Naive thymus-derived CD8-positive, alpha-beta T cell (primary cell): ENCODE measurements around the gene CCNI2. TPM values are rescaled to one million over a fixed set of nuclear protein-coding genes. Genes with fewer than 3 reads are reported as not detected.

Source experiments
- ATAC-seq, 2 donors: fragments of 150-1000 bp; cut with Tn5 transposase in 1 of 2; sonication (Bioruptor Pico), chemical (Tn5 transposase) in 1 of 2; 1 replicate in 1 of 2; 2 replicates in 1 of 2; pipeline ENCODE4 v1.10.0; 2021; ENCODE audit warnings: mild to moderate bottlenecking in 2 of 2, moderate library complexity in 2 of 2
- POLR2A ChIA-PET: fragments of 350-600 bp; sonication (Branson Sonifier 250); formaldehyde crosslinking; loops from one replicate; lab custom pipeline; 2021; ENCODE audit warnings: antibody characterized with exemption; lab: Charles Lee
- DNase-seq, 10 donors: peaks; one replicate each; pipeline versions ENCODE4 v3.0.0 to v3.0.0-alpha.2; 2020 to 2022
- H3K27ac Mint-ChIP-seq, 10 donors: one replicate each; pipeline ENCODE4 v1.8.0; 2020 to 2022; ENCODE audit warnings: mild to moderate bottlenecking in 10 of 10, mixed read lengths in 10 of 10, moderate library complexity in 4 of 10, inconsistent platforms in 1 of 10
- H3K27me3 Mint-ChIP-seq, 5 donors: one replicate each; pipeline ENCODE4 v1.8.0; 2021 to 2022; ENCODE audit warnings: mixed read lengths in 5 of 5
- H3K36me3 Mint-ChIP-seq, 3 donors: one replicate each; pipeline ENCODE4 v1.8.0; 2020 to 2022; ENCODE audit warnings: mixed read lengths in 3 of 3, mild to moderate bottlenecking in 2 of 3, inconsistent platforms in 1 of 3
- H3K4me1 Mint-ChIP-seq, 4 donors: one replicate each; pipeline ENCODE4 v1.8.0; 2021 to 2022; ENCODE audit warnings: mixed read lengths in 4 of 4
- H3K4me3 Mint-ChIP-seq, 10 donors: one replicate each; pipeline ENCODE4 v1.8.0; 2020 to 2022; ENCODE audit warnings: mild to moderate bottlenecking in 10 of 10, mixed read lengths in 10 of 10, moderate library complexity in 6 of 10, inconsistent platforms in 1 of 10
- H3K9me3 Mint-ChIP-seq, 9 donors: one replicate each; pipeline ENCODE4 v1.8.0; 2020 to 2022; ENCODE audit warnings: mixed read lengths in 9 of 9, mild to moderate bottlenecking in 3 of 9, inconsistent platforms in 1 of 9, moderate library complexity in 1 of 9
- polyA plus RNA-seq, 3 donors: library from polyadenylated mRNA; unstranded; fragments of 300-500 nt; fragmentation: Illumina TruSeq; gene quantifications; one replicate each; pipeline ENCODE4 v1.2.3, GENCODE V29; 2021
- total RNA-seq, 8 experiments: library from RNA in 2 of 8; stranded (reverse) in 2 of 8; gene quantifications; one replicate each; pipeline ENCODE4 v1.2.3 and lab custom pipeline; 2021 to 2026

CCNI2 gene
- total RNA-seq (10 to 100 TPM in 1 of 2 experiments, 1 to 10 TPM in 1; 10.0 to 10.2 TPM), polyA plus RNA-seq (1 to 10 TPM; 1.1 to 2.8 (median 1.7) TPM), total RNA-seq (lab: John Stamatoyannopoulos, UW) (7.0 to 23.6 (median 12.6) reads per million in 6 experiments)

GRCh38 chr5:132746954-132747615 is at the start of gene CCNI2:
TSS of gene CCNI2 (plus strand) at chr5:132747426. CDS start at chr5:132747496, 70 bp downstream.
- peak within 1 kb of the TSS; percentile 74 to 91 (median 82) for H3K4me3 Mint-ChIP-seq
- H3K27me3 Mint-ChIP-seq, result peaks cover 0 to 15% (median 0%) of the 10 kb centered on the region in 5 donors
- DNase-seq (peak; percentile 45 to 80 (median 64)), ATAC-seq (peak; percentile 84 to 90)
- POLR2A ChIA-PET, result interaction anchor here (0.9 to 3.5 kb wide), 14 partner anchors 9 to 378 kb away, joined by 3 to 52 read pairs (median 4); partner anchors contain the start of genes AFF4, HSPA4, KIF3A and RAD50
- no peaks in the 10 kb centered on the region for H3K9me3 Mint-ChIP-seq
- H3K27ac Mint-ChIP-seq, result peak within 1 kb of the TSS; percentile 25 to 88 (median 72)
- H3K36me3 Mint-ChIP-seq, result peaks cover 0 to 8% (median 5%) of the 10 kb centered on the region in 3 donors
- H3K4me1 Mint-ChIP-seq, result peaks cover 2 to 8% (median 7%) of the 10 kb centered on the region in 4 donors

- POLR2A ChIA-PET, result no interaction called here
- H3K9me3 Mint-ChIP-seq, result no peaks in the 10 kb centered on the region
- no peak overlapping the region for H3K27ac Mint-ChIP-seq
- no peak for DNase-seq
- peaks cover 5 to 64% (median 23%) of the 10 kb centered on the region in 3 donors for H3K36me3 Mint-ChIP-seq
- H3K4me1 Mint-ChIP-seq, result peaks cover 0 to 2% (median 0%) of the 10 kb centered on the region in 4 donors
- H3K4me3 Mint-ChIP-seq, result no peak overlapping the region
- H3K27me3 Mint-ChIP-seq, result no peaks in the 10 kb centered on the region
- no peak for ATAC-seq
Observed at GRCh38 chr5:132704875-132705274, 42.4 kb upstream of the CCNI2 start.

- no peak overlapping the region for H3K27ac Mint-ChIP-seq
- POLR2A ChIA-PET, result interaction anchor here (0.7 kb wide), 1 partner anchor 1878 kb away, joined by 5 read pairs; no protein-coding TSS in a partner anchor
- peaks cover 0 to 49% (median 11%) of the 10 kb centered on the region in 3 donors for H3K36me3 Mint-ChIP-seq
- H3K4me3 Mint-ChIP-seq, result no peak overlapping the region
- DNase-seq, result no peak
- no peaks in the 10 kb centered on the region for H3K4me1 Mint-ChIP-seq
- no peaks in the 10 kb centered on the region for H3K27me3 Mint-ChIP-seq
- no peaks in the 10 kb centered on the region for H3K9me3 Mint-ChIP-seq
- ATAC-seq, result no peak
Observed at GRCh38 chr5:132708645-132709044, 38.6 kb upstream of the CCNI2 start.

GRCh38 chr5:132714456-132715307 is 32.5 kb upstream of the CCNI2 start:
- Mint-ChIP-seq H3K36me3 (peaks cover 0 to 50% (median 12%) of the 10 kb centered on the region in 3 donors), H3K9me3 (no peaks in the 10 kb centered on the region), H3K27me3 (no peaks in the 10 kb centered on the region), H3K27ac (peak overlapping the region in 1 of 10 donors; percentile 59), H3K4me1 (peaks cover 2 to 11% (median 5%) of the 10 kb centered on the region in 4 donors), H3K4me3 (no peak overlapping the region)
- ATAC-seq (peak in 1 of 2 donors; percentile 32), DNase-seq (peak in 3 of 10 donors; percentile 17 to 28 (median 18))
- POLR2A ChIA-PET, result no interaction called here

DNA sequence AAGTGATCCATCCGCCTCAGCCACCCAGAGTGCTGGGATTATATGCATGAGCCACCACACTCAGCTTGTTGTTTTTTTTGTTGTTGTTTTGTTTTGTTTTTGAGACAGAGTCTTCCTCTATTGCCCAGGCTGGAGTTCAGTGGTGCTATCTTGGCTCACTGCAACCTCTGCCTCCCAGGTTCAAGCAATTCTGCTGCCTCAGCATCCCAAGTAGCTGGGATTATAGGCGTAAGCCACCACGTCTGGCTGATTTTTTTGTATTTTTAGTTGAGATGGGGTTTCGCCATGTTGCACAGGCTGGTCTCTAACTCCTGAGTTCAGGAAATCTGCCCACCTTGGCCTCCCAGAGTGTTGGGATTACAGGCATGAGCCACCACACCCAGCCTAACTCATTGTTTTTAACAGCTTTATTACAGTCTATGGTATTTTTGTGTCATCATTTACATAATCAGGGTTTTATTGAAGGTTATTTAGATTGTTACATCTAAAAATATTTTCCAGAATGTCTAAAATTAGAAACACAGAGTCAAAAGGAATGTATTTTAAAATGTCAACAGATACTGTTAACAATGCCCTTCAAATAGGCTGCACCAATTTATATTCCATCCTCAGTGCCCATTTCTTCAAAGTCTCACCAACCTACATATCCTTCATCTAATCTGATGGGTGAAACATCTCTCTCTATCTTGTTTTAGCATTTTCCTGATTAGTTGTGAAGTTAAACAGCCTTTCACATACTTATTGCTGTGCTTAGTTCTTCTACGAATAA is 28.5 kb upstream of the CCNI2 start:
- Mint-ChIP-seq H3K27ac (peak overlapping the region in 2 of 10 donors; percentile 5 to 37), H3K9me3 (no peaks in the 10 kb centered on the region), H3K36me3 (peaks cover 0 to 62% (median 14%) of the 10 kb centered on the region in 3 donors), H3K27me3 (no peaks in the 10 kb centered on the region), H3K4me1 (peaks cover 2 to 11% (median 5%) of the 10 kb centered on the region in 4 donors), H3K4me3 (no peak overlapping the region)
- POLR2A ChIA-PET, result no interaction called here
- no peak for DNase-seq
- no peak for ATAC-seq

GRCh38 chr5:132725745-132726144 is 21.5 kb upstream of the CCNI2 start:
- H3K4me3 Mint-ChIP-seq, result no peak overlapping the region
- ATAC-seq, result no peak
- peaks cover 4 to 11% (median 5%) of the 10 kb centered on the region in 4 donors for H3K4me1 Mint-ChIP-seq
- H3K27me3 Mint-ChIP-seq, result no peaks in the 10 kb centered on the region
- POLR2A ChIA-PET, result no interaction called here
- no peak overlapping the region for H3K27ac Mint-ChIP-seq
- H3K9me3 Mint-ChIP-seq, result no peaks in the 10 kb centered on the region
- DNase-seq, result no peak
- H3K36me3 Mint-ChIP-seq, result peaks cover 0 to 55% (median 28%) of the 10 kb centered on the region in 3 donors

- POLR2A ChIA-PET, result no interaction called here
- peaks cover 0 to 51% (median 14%) of the 10 kb centered on the region in 3 donors for H3K36me3 Mint-ChIP-seq
- no peak overlapping the region for H3K27ac Mint-ChIP-seq
- no peaks in the 10 kb centered on the region for H3K9me3 Mint-ChIP-seq
- H3K4me3 Mint-ChIP-seq, result no peak overlapping the region
- DNase-seq, result no peak
- H3K27me3 Mint-ChIP-seq, result no peaks in the 10 kb centered on the region
- no peak for ATAC-seq
- peaks cover 5 to 11% (median 8%) of the 10 kb centered on the region in 4 donors for H3K4me1 Mint-ChIP-seq
Observed at GRCh38 chr5:132729896-132730295, 17.3 kb upstream of the CCNI2 start.

- no peak for DNase-seq
- ATAC-seq, result no peak
- POLR2A ChIA-PET, result interaction anchor here (1.6 kb wide), 1 partner anchor 14 kb away, joined by 4 read pairs; the partner anchor contains the start of gene CCNI2
Observed at GRCh38 chr5:132733499-132734148, 13.6 kb upstream of the CCNI2 start.

DNA sequence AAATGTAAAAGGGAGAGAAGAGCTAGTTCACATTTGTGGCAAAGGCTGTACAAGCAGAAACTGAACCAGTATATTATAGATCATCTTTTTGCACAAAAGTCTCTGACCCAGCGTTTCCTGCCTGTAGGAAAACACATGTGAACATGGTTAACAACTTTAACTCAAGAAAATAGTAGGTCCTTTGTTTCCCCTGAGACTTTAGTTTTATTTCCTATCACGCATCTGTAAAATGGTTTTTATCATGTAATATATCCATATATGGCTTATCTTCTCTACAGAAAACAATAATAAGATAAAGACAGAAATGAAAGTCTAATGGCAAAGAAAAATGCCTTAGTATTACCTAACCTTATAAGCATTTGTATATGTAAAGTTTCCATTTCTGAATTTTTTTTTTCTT is 12.5 kb upstream of the CCNI2 start:
- no peak overlapping the region for H3K27ac Mint-ChIP-seq
- peaks cover 14 to 36% (median 33%) of the 10 kb centered on the region in 4 donors for H3K4me1 Mint-ChIP-seq
- H3K27me3 Mint-ChIP-seq, result peaks cover 0 to 3% (median 0%) of the 10 kb centered on the region in 5 donors
- H3K4me3 Mint-ChIP-seq, result no peak overlapping the region
- peaks cover 0 to 26% (median 4%) of the 10 kb centered on the region in 3 donors for H3K36me3 Mint-ChIP-seq
- no peaks in the 10 kb centered on the region for H3K9me3 Mint-ChIP-seq
- POLR2A ChIA-PET, result interaction anchor here (0.6 kb wide), 1 partner anchor 1644 kb away, joined by 6 read pairs; no protein-coding TSS in a partner anchor
- DNase-seq, result no peak
- ATAC-seq, result no peak

More at GRCh38 chr5:132733499-132734148, 13.6 kb upstream of the CCNI2 start:
- peaks cover 0 to 31% (median 7%) of the 10 kb centered on the region in 3 donors for H3K36me3 Mint-ChIP-seq
- no peak overlapping the region for H3K27ac Mint-ChIP-seq
- H3K9me3 Mint-ChIP-seq, result no peaks in the 10 kb centered on the region
- H3K4me1 Mint-ChIP-seq, result peaks cover 14 to 39% (median 31%) of the 10 kb centered on the region in 4 donors
- no peak overlapping the region for H3K4me3 Mint-ChIP-seq
- no peaks in the 10 kb centered on the region for H3K27me3 Mint-ChIP-seq

- Mint-ChIP-seq H3K4me3 (peak within 1 kb of the TSS; percentile 91 to 96 (median 94)), H3K27me3 (peaks cover 0 to 9% (median 0%) of the 10 kb centered on the region in 5 donors), H3K27ac (peak within 1 kb of the TSS; percentile 89 to 97 (median 94)), H3K4me1 (peaks cover 12 to 36% (median 32%) of the 10 kb centered on the region in 4 donors), H3K36me3 (peaks cover 0 to 16% (median 0%) of the 10 kb centered on the region in 3 donors), H3K9me3 (no peaks in the 10 kb centered on the region)
- DNase-seq (peak; percentile 93 to 99 (median 96)), ATAC-seq (peak; percentile 84 to 88)
- POLR2A ChIA-PET, result interaction anchor here (0.8 to 3.2 kb wide), 9 partner anchors 9 to 1634 kb away, joined by 3 to 52 read pairs (median 3); partner anchors contain the start of genes CCNI2, HSPA4, RAD50 and SOWAHA
Observed at GRCh38 chr5:132736853-132737833, 10.1 kb upstream of the CCNI2 start, which contains the start of gene KIF3A. TSS of gene KIF3A (minus strand) at chr5:132737546. CDS start at chr5:132737419, 127 bp downstream.
